ENCODE data around the gene UBQLN4. TPM values are rescaled to one million over a fixed set of nuclear protein-coding genes. Genes with fewer than 3 reads are reported as not detected.

The UBQLN4 gene
- total and polyA plus RNA-seq, 2 donors: 10.4 to 15.1 TPM

GRCh38 chr1:156096640-156097391, 43.2 kb upstream of the UBQLN4 start:
- DNase-seq (ENCODE audit: low read depth in 6 of 9, low spot score in 9 of 9): peak in 7 of 9 donors; percentile 29 to 79 (median 47)
- no peak overlapping the region for H3K4me3 ChIP-seq (ENCODE audit: low read length in 2 of 2)
- 5% methylated on average over 14 of the region's 14 CpGs for WGBS

GRCh38 chr1:156095906-156096508, 42.4 kb upstream of the UBQLN4 start:
- WGBS: 94% methylated on average over 3 of the region's 3 CpGs

More at GRCh38 chr1:156096640-156097391, 43.2 kb upstream of the UBQLN4 start:
- Histone ChIP-seq H3K27ac (ENCODE audit: low read depth in 1 of 2, low read length in 1 of 2) (peak overlapping the region; percentile 37 to 64), H3K36me3 (ENCODE audit: control insufficient read depth in 2 of 2, insufficient read depth in 2 of 2, low read length in 1 of 2) (no peaks in the 10 kb centered on the region), H3K27me3 (ENCODE audit: control insufficient read depth in 2 of 2, insufficient read depth in 1 of 2, low read length in 1 of 2) (peaks cover 0 to 71% of the 10 kb centered on the region in 2 donors), H3K9me3 (ENCODE audit: control insufficient read depth in 2 of 2, insufficient read depth in 1 of 2, low read length in 1 of 2) (no peaks in the 10 kb centered on the region), H3K4me1 (ENCODE audit: control insufficient read depth in 2 of 2, insufficient read depth in 2 of 2, low read length in 2 of 2) (peaks cover 2 to 25% of the 10 kb centered on the region in 2 donors)

GRCh38 chr1:156091610-156092009, 38.0 kb upstream of the UBQLN4 start:
- WGBS: 88% methylated on average over 2 of the region's 2 CpGs
- no peak for DNase-seq (ENCODE audit: low read depth in 6 of 9, low spot score in 9 of 9)
- no peaks in the 10 kb centered on the region for H3K36me3 ChIP-seq (ENCODE audit: control insufficient read depth in 2 of 2, insufficient read depth in 2 of 2, low read length in 1 of 2)
- no peaks in the 10 kb centered on the region for H3K9me3 ChIP-seq (ENCODE audit: control insufficient read depth in 2 of 2, insufficient read depth in 1 of 2, low read length in 1 of 2)
- peaks cover 0 to 15% of the 10 kb centered on the region in 2 donors for H3K4me1 ChIP-seq (ENCODE audit: control insufficient read depth in 2 of 2, insufficient read depth in 2 of 2, low read length in 2 of 2)
- H3K27me3 ChIP-seq (ENCODE audit: control insufficient read depth in 2 of 2, insufficient read depth in 1 of 2, low read length in 1 of 2): peaks cover 0 to 40% of the 10 kb centered on the region in 2 donors
- H3K4me3 ChIP-seq (ENCODE audit: low read length in 2 of 2): no peak overlapping the region
- no peak overlapping the region for H3K27ac ChIP-seq (ENCODE audit: low read depth in 1 of 2, low read length in 1 of 2)

More at GRCh38 chr1:156095906-156096508, 42.4 kb upstream of the UBQLN4 start:
- H3K4me3 ChIP-seq (ENCODE audit: low read length in 2 of 2): no peak overlapping the region
- peaks cover 2 to 25% of the 10 kb centered on the region in 2 donors for H3K4me1 ChIP-seq (ENCODE audit: control insufficient read depth in 2 of 2, insufficient read depth in 2 of 2, low read length in 2 of 2)
- no peak overlapping the region for H3K27ac ChIP-seq (ENCODE audit: low read depth in 1 of 2, low read length in 1 of 2)
- DNase-seq (ENCODE audit: low read depth in 6 of 9, low spot score in 9 of 9): no peak
- H3K9me3 ChIP-seq (ENCODE audit: control insufficient read depth in 2 of 2, insufficient read depth in 1 of 2, low read length in 1 of 2): no peaks in the 10 kb centered on the region
- H3K27me3 ChIP-seq (ENCODE audit: control insufficient read depth in 2 of 2, insufficient read depth in 1 of 2, low read length in 1 of 2): peaks cover 0 to 65% of the 10 kb centered on the region in 2 donors
- no peaks in the 10 kb centered on the region for H3K36me3 ChIP-seq (ENCODE audit: control insufficient read depth in 2 of 2, insufficient read depth in 2 of 2, low read length in 1 of 2)

GRCh38 chr1:156090840-156091188, 37.2 kb upstream of the UBQLN4 start:
- Histone ChIP-seq H3K27me3 (ENCODE audit: control insufficient read depth in 2 of 2, insufficient read depth in 1 of 2, low read length in 1 of 2) (peaks cover 0 to 41% of the 10 kb centered on the region in 2 donors), H3K9me3 (ENCODE audit: control insufficient read depth in 2 of 2, insufficient read depth in 1 of 2, low read length in 1 of 2) (no peaks in the 10 kb centered on the region), H3K27ac (ENCODE audit: low read depth in 1 of 2, low read length in 1 of 2) (no peak overlapping the region), H3K4me1 (ENCODE audit: control insufficient read depth in 2 of 2, insufficient read depth in 2 of 2, low read length in 2 of 2) (peaks cover 0 to 8% of the 10 kb centered on the region in 2 donors), H3K4me3 (ENCODE audit: low read length in 2 of 2) (no peak overlapping the region), H3K36me3 (ENCODE audit: control insufficient read depth in 2 of 2, insufficient read depth in 2 of 2, low read length in 1 of 2) (no peaks in the 10 kb centered on the region)
- peak in 8 of 9 donors; percentile 61 to 89 (median 81) for DNase-seq (ENCODE audit: low read depth in 6 of 9, low spot score in 9 of 9)
- WGBS: 49% methylated on average over 14 of the region's 14 CpGs

- peaks cover 0 to 6% of the 10 kb centered on the region in 2 donors for H3K4me1 ChIP-seq (ENCODE audit: control insufficient read depth in 2 of 2, insufficient read depth in 2 of 2, low read length in 2 of 2)
- no peak overlapping the region for H3K27ac ChIP-seq (ENCODE audit: low read depth in 1 of 2, low read length in 1 of 2)
- no peaks in the 10 kb centered on the region for H3K9me3 ChIP-seq (ENCODE audit: control insufficient read depth in 2 of 2, insufficient read depth in 1 of 2, low read length in 1 of 2)
- H3K36me3 ChIP-seq (ENCODE audit: control insufficient read depth in 2 of 2, insufficient read depth in 2 of 2, low read length in 1 of 2): no peaks in the 10 kb centered on the region
- H3K27me3 ChIP-seq (ENCODE audit: control insufficient read depth in 2 of 2, insufficient read depth in 1 of 2, low read length in 1 of 2): peaks cover 0 to 41% of the 10 kb centered on the region in 2 donors
- H3K4me3 ChIP-seq (ENCODE audit: low read length in 2 of 2): no peak overlapping the region
- DNase-seq (ENCODE audit: low read depth in 6 of 9, low spot score in 9 of 9): no peak
- 34% methylated on average over 5 of the region's 5 CpGs for WGBS
Observed at GRCh38 chr1:156090138-156090839, 36.7 kb upstream of the UBQLN4 start.

- Histone ChIP-seq H3K27ac (ENCODE audit: low read depth in 1 of 2, low read length in 1 of 2) (no peak overlapping the region), H3K9me3 (ENCODE audit: control insufficient read depth in 2 of 2, insufficient read depth in 1 of 2, low read length in 1 of 2) (no peaks in the 10 kb centered on the region)
- DNase-seq (ENCODE audit: low read depth in 6 of 9, low spot score in 9 of 9): no peak
Observed at GRCh38 chr1:156089704-156090103, 36.1 kb upstream of the UBQLN4 start.

GRCh38 chr1:156086256-156086662, 32.7 kb upstream of the UBQLN4 start:
- peaks cover 10 to 63% of the 10 kb centered on the region in 2 donors for H3K27me3 ChIP-seq (ENCODE audit: control insufficient read depth in 2 of 2, insufficient read depth in 1 of 2, low read length in 1 of 2)
- no peak for DNase-seq (ENCODE audit: low read depth in 6 of 9, low spot score in 9 of 9)
- WGBS: 94% methylated on average over 1 of the region's 1 CpG
- peaks cover 5 to 16% of the 10 kb centered on the region in 2 donors for H3K4me1 ChIP-seq (ENCODE audit: control insufficient read depth in 2 of 2, insufficient read depth in 2 of 2, low read length in 2 of 2)
- H3K4me3 ChIP-seq (ENCODE audit: low read length in 2 of 2): no peak overlapping the region
- H3K9me3 ChIP-seq (ENCODE audit: control insufficient read depth in 2 of 2, insufficient read depth in 1 of 2, low read length in 1 of 2): peaks cover 0 to 3% of the 10 kb centered on the region in 2 donors
- H3K27ac ChIP-seq (ENCODE audit: low read depth in 1 of 2, low read length in 1 of 2): no peak overlapping the region
- no peaks in the 10 kb centered on the region for H3K36me3 ChIP-seq (ENCODE audit: control insufficient read depth in 2 of 2, insufficient read depth in 2 of 2, low read length in 1 of 2)

More at GRCh38 chr1:156089704-156090103, 36.1 kb upstream of the UBQLN4 start:
- WGBS: 76% methylated on average over 6 of the region's 6 CpGs
- Histone ChIP-seq H3K27me3 (ENCODE audit: control insufficient read depth in 2 of 2, insufficient read depth in 1 of 2, low read length in 1 of 2) (peaks cover 0 to 41% of the 10 kb centered on the region in 2 donors), H3K36me3 (ENCODE audit: control insufficient read depth in 2 of 2, insufficient read depth in 2 of 2, low read length in 1 of 2) (no peaks in the 10 kb centered on the region), H3K4me3 (ENCODE audit: low read length in 2 of 2) (no peak overlapping the region), H3K4me1 (ENCODE audit: control insufficient read depth in 2 of 2, insufficient read depth in 2 of 2, low read length in 2 of 2) (peaks cover 0 to 6% of the 10 kb centered on the region in 2 donors)

GRCh38 chr1:156083800-156084790, 30.5 kb upstream of the UBQLN4 start:
- no peak for DNase-seq (ENCODE audit: low read depth in 6 of 9, low spot score in 9 of 9)
- Histone ChIP-seq H3K36me3 (ENCODE audit: control insufficient read depth in 2 of 2, insufficient read depth in 2 of 2, low read length in 1 of 2) (no peaks in the 10 kb centered on the region), H3K4me1 (ENCODE audit: control insufficient read depth in 2 of 2, insufficient read depth in 2 of 2, low read length in 2 of 2) (peaks cover 5 to 14% of the 10 kb centered on the region in 2 donors), H3K9me3 (ENCODE audit: control insufficient read depth in 2 of 2, insufficient read depth in 1 of 2, low read length in 1 of 2) (peaks cover 0 to 3% of the 10 kb centered on the region in 2 donors), H3K27me3 (ENCODE audit: control insufficient read depth in 2 of 2, insufficient read depth in 1 of 2, low read length in 1 of 2) (peaks cover 14 to 73% of the 10 kb centered on the region in 2 donors), H3K4me3 (ENCODE audit: low read length in 2 of 2) (no peak overlapping the region), H3K27ac (ENCODE audit: low read depth in 1 of 2, low read length in 1 of 2) (no peak overlapping the region)
- WGBS: 72% methylated on average over 7 of the region's 7 CpGs

Data from thymus (tissue), 11 donors.